PC-3 (cell line): ENCODE data around the gene ZNF554. TPM values are rescaled to one million over a fixed set of nuclear protein-coding genes. Genes with fewer than 3 reads are reported as not detected.
A peak's percentile ranks its signal among the peaks of the same experiment; 100 is the strongest.

Experiments
- ATAC-seq: fragments of 200-7000 bp; cut with Tn5 transposase; 2 replicates; pipeline ENCODE4 v1.9.1; 2020; ENCODE audit warnings: mild to moderate bottlenecking, moderate library complexity
- BruUV-seq: library from RNA; stranded (reverse); fragments of 400-500 nt; replicated peaks from 2 replicates; lab custom pipeline; 2021; lab: Mats Ljungman, UMichigan
- CTCF ChIA-PET: fragments of 300-600 bp; sonication (Branson Sonifier 250); formaldehyde crosslinking; loops from one replicate; lab custom pipeline; 2022; ENCODE audit warnings: antibody characterized with exemption; lab: Charles Lee
- POLR2A ChIA-PET: fragments of 300-600 bp; sonication (Branson Sonifier 250); formaldehyde crosslinking; loops from one replicate; lab custom pipeline; 2022; ENCODE audit warnings: antibody characterized with exemption; ENCODE audit not compliant: unreplicated experiment; lab: Charles Lee
- DNase-seq: peaks from one replicate; pipeline ENCODE4 v3.0.0-alpha.2; 2015
- H2AFZ ChIP-seq: fragments of 300-600 bp; sonication (generic); 2 replicates; pipeline ENCODE4 v1.6.0; 2016; ENCODE audit warnings: antibody characterized with exemption, low read length
- H3F3A ChIP-seq: fragments of 300-600 bp; sonication (generic); one replicate; pipeline ENCODE4 v1.6.0; 2017; ENCODE audit warnings: antibody characterized with exemption, low read length, control low read depth, mild to moderate bottlenecking; ENCODE audit not compliant: unreplicated experiment
- H3K27ac ChIP-seq: fragments of 300-600 bp; sonication (generic); 2 replicates; pipeline ENCODE4 v1.5.1; 2016; ENCODE audit warnings: mild to moderate bottlenecking, low read length
- H3K27me3 ChIP-seq: fragments of 300-600 bp; sonication (generic); 2 replicates; pipeline ENCODE4 v1.6.1; 2016; ENCODE audit warnings: low read length, mixed read lengths
- H3K36me3 ChIP-seq: fragments of 300-600 bp; sonication (generic); 2 replicates; pipeline ENCODE4 v1.6.1; 2016; ENCODE audit warnings: low read depth, mixed run types, low read length, mixed read lengths
- H3K4me1 ChIP-seq: fragments of 300-600 bp; sonication (generic); 2 replicates; pipeline ENCODE4 v1.5.1; 2016; ENCODE audit warnings: low read length; ENCODE audit not compliant: insufficient read depth
- H3K4me2 ChIP-seq: fragments of 300-600 bp; sonication (generic); 2 replicates; pipeline ENCODE4 v1.6.0; 2016; ENCODE audit warnings: low read length
- H3K4me3 ChIP-seq: fragments of 300-600 bp; sonication (generic); 2 replicates; pipeline ENCODE4 v1.5.1; 2016; ENCODE audit warnings: mild to moderate bottlenecking, low read length, mixed read lengths
- H3K79me2 ChIP-seq: fragments of 300-600 bp; sonication (generic); 2 replicates; pipeline ENCODE4 v1.6.1; 2017; ENCODE audit warnings: low read length, mixed read lengths
- H3K9ac ChIP-seq: fragments of 300-600 bp; sonication (generic); 2 replicates; pipeline ENCODE4 v1.6.0; 2016; ENCODE audit warnings: mild to moderate bottlenecking, low read length
- H3K9me2 ChIP-seq: fragments of 300-600 bp; sonication (generic); replicated peaks from 2 replicates; pipeline ENCODE4 v1.6.1; 2016; ENCODE audit warnings: mixed run types, low read length, mixed read lengths
- H3K9me3 ChIP-seq: fragments of 300-600 bp; sonication (generic); 2 replicates; pipeline ENCODE4 v1.6.1; 2016; ENCODE audit warnings: low read length, mixed read lengths
- H4K20me1 ChIP-seq: fragments of 300-600 bp; sonication (generic); 2 replicates; pipeline ENCODE4 v1.6.1; 2016; ENCODE audit warnings: low read length, mixed read lengths
- EZH2 ChIP-seq: fragments of 300-600 bp; sonication (generic); IDR thresholded peaks from one replicate; pipeline ENCODE4 v1.6.1; 2017; ENCODE audit warnings: antibody characterized with exemption, mild to moderate bottlenecking, low read length; ENCODE audit not compliant: unreplicated experiment
- EZH2phosphoT487 ChIP-seq: fragments of 300-600 bp; sonication (generic); IDR thresholded peaks from 2 replicates; pipeline ENCODE4 v1.6.1; 2018; ENCODE audit warnings: mild to moderate bottlenecking, antibody characterized with exemption, low read length, borderline replicate concordance
- intact Hi-C: fragments of 100-400 bp; cut with micrococcal nuclease; formaldehyde crosslinking; loops from 2 replicates; pipeline ENCODE4 v1.9.0; 2023
- total RNA-seq: library from RNA; depleted of rRNA; stranded (reverse); fragments of >200 nt; gene quantifications from 2 replicates; pipeline ENCODE4 v1.2.3, GENCODE V29; 2014
- TF ChIP-seq, protein P1 (sequence below): fragments of 300-600 bp; sonication (generic); conservative IDR thresholded peaks from 2 replicates; pipeline ENCODE4 v1.5.1; 2017; ENCODE audit warnings: antibody characterized with exemption, low read depth, mild to moderate bottlenecking, low read length

ZNF554 gene
- total RNA-seq, 1 experiment from 2014 or later = 2.3 TPM

DNA sequence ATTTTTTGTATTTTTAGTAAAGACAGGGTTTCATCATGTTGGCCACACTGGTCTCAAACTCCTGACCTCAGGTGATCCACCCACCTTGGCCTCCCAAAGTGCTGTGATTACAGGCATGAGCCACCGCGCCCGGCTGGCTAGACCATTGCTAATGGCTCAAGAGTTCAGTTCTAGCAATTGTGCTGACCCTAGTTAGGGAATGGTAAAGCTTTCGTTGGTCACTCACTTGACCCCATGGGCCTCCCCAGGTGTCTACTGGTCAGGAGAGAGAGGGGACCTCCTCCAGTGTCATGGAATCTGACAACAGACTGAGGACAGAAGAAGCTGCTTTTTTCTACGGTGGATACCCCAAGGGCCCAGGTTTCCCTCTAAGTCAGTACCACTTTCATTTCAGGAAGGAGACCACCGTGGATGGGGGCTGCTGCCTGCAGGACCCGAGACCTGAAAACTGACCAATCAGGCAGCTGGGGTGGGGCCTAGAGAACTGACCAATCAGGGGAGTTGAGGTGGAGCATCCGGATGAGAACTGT, 46.9 kb downstream of the ZNF554 start:
- Histone ChIP-seq H3K4me1 (no peaks in the 10 kb centered on the region), H3K9me3 (no peaks in the 10 kb centered on the region), H3K9me2 (no peaks in the 10 kb centered on the region), H3F3A (no peaks in the 10 kb centered on the region), H3K4me2 (no peak overlapping the region), H3K79me2 (no peaks in the 10 kb centered on the region), H3K4me3 (no peak overlapping the region), H3K27me3 (no peaks in the 10 kb centered on the region), H3K9ac (no peak overlapping the region), H3K36me3 (no peaks in the 10 kb centered on the region), H4K20me1 (no peaks in the 10 kb centered on the region), H2AFZ (no peak overlapping the region), H3K27ac (no peak overlapping the region)
- DNase-seq (no peak), ATAC-seq (no peak)
- intact Hi-C loops = no loop called here
- CTCF ChIA-PET = no interaction called here
- TF ChIP-seq EZH2 (no peak), EZH2phosphoT487 (no peak)
- TF ChIP-seq, protein P1, sequence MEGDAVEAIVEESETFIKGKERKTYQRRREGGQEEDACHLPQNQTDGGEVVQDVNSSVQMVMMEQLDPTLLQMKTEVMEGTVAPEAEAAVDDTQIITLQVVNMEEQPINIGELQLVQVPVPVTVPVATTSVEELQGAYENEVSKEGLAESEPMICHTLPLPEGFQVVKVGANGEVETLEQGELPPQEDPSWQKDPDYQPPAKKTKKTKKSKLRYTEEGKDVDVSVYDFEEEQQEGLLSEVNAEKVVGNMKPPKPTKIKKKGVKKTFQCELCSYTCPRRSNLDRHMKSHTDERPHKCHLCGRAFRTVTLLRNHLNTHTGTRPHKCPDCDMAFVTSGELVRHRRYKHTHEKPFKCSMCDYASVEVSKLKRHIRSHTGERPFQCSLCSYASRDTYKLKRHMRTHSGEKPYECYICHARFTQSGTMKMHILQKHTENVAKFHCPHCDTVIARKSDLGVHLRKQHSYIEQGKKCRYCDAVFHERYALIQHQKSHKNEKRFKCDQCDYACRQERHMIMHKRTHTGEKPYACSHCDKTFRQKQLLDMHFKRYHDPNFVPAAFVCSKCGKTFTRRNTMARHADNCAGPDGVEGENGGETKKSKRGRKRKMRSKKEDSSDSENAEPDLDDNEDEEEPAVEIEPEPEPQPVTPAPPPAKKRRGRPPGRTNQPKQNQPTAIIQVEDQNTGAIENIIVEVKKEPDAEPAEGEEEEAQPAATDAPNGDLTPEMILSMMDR = no peak
- no TSS peak for BruUV-seq
- POLR2A ChIA-PET = no interaction called here

GRCh38 chr19:2867025-2867991, 47.6 kb downstream of the ZNF554 start, which contains the start of gene ZNF556:
ZNF556 (plus strand) TSS chr19:2867335; CDS start chr19:2867422, 87 bp downstream.
- Histone ChIP-seq H3F3A (no peaks in the 10 kb centered on the region), H3K9ac (no peak within 1 kb of the TSS), H3K9me3 (no peaks in the 10 kb centered on the region), H3K4me3 (no peak within 1 kb of the TSS), H4K20me1 (no peaks in the 10 kb centered on the region), H3K27me3 (no peaks in the 10 kb centered on the region), H3K79me2 (no peaks in the 10 kb centered on the region), H3K36me3 (no peaks in the 10 kb centered on the region), H3K27ac (no peak within 1 kb of the TSS), H2AFZ (no peak within 1 kb of the TSS), H3K4me1 (no peaks in the 10 kb centered on the region), H3K4me2 (no peak within 1 kb of the TSS), H3K9me2 (no peaks in the 10 kb centered on the region)
- DNase-seq (peak; percentile 25), ATAC-seq (no peak)
- no TSS peak for BruUV-seq
- TF ChIP-seq EZH2 (no peak), EZH2phosphoT487 (no peak)
- TF ChIP-seq, protein P1 = no peak
- CTCF ChIA-PET = no interaction called here
- POLR2A ChIA-PET = no interaction called here
- intact Hi-C loops = no loop called here

GRCh38 chr19:2869618-2870017, 50.0 kb downstream of the ZNF554 start:
- ATAC-seq = no peak
- no peak for DNase-seq
- no peaks in the 10 kb centered on the region for H3K9me3 ChIP-seq
- intact Hi-C loops = no loop called here
- H3K79me2 ChIP-seq = no peaks in the 10 kb centered on the region
- H3K4me2 ChIP-seq = no peak overlapping the region
- ChIA-PET CTCF (no interaction called here), POLR2A (no interaction called here)
- H2AFZ ChIP-seq = no peak overlapping the region
- TF ChIP-seq EZH2 (no peak), EZH2phosphoT487 (no peak)
- TF ChIP-seq, protein P1 = no peak
- BruUV-seq = no TSS peak
- H3K27me3 ChIP-seq = no peaks in the 10 kb centered on the region
- no peak overlapping the region for H3K4me3 ChIP-seq
- no peaks in the 10 kb centered on the region for H3K36me3 ChIP-seq
- no peak overlapping the region for H3K9ac ChIP-seq
- no peaks in the 10 kb centered on the region for H4K20me1 ChIP-seq
- no peaks in the 10 kb centered on the region for H3F3A ChIP-seq
- no peaks in the 10 kb centered on the region for H3K9me2 ChIP-seq
- no peaks in the 10 kb centered on the region for H3K4me1 ChIP-seq
- no peak overlapping the region for H3K27ac ChIP-seq
